ENCODE measurements around the gene MZB1. TPM values are rescaled to one million over a fixed set of nuclear protein-coding genes. Genes with fewer than 3 reads are reported as not detected.

Gene MZB1
- polyA plus RNA-seq, 1 of the 3 experiments (the other 2 are of a cell fraction): not detected

DNA sequence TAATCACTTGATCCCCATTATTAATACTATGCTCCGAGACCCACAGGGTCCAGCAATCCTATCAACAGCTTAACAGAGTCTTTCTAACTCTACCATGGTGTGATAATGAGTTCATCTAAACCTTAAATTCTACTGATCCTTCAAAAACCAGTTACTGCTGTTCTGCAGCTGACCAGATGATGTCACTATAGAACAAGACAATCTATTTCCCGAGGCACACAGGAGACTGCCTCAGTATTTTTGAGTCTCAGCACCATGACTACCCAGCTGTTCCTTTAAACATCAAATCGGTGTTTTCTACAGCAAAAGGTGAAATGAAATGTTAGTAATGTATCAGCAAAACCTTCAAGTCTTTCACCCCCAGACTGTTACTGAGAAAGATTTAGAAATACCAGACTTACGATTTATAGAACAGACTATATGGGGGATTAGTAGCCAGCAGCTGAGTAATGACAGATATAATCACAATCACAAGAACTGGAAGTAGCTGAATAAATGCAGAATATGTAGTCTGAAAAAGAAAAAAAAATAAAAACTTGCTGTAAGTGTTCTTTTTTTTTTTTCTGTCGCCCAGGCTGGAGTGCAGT, 32.7 kb upstream of the MZB1 start:
- Histone ChIP-seq H3K27me3 (ENCODE audit: insufficient read depth) (no peaks in the 10 kb centered on the region), H3K36me3 (replicated peaks in 1 of 2; ENCODE audit: control insufficient read depth in 1 of 2, insufficient read depth in 2 of 2, low read length in 1 of 2) (peaks cover 36 to 44% of the 10 kb centered on the region in 2 experiments), H3K9me2 (no peaks in the 10 kb centered on the region), H3K4me2 (no peak overlapping the region), H3K9ac (no peak overlapping the region), H3K9me3 (no peaks in the 10 kb centered on the region), H3F3A (replicated peaks; ENCODE audit: insufficient read depth) (peaks cover 20% of the 10 kb centered on the region), H3K79me2 (ENCODE audit: insufficient read depth) (no peaks in the 10 kb centered on the region), H2AFZ (ENCODE audit: low read depth) (no peak overlapping the region; the same call in 1 of the 2 replicates), H3K27ac (ENCODE audit: low read depth in 2 of 2, low read length in 1 of 2) (peak overlapping the region in 1 of 2 experiments; percentile 42; a peak in 1 of 4 replicates), H4K20me1 (ENCODE audit: insufficient read depth) (no peaks in the 10 kb centered on the region), H3K4me3 (ENCODE audit: low read depth in 2 of 2, low read length in 1 of 2) (peak overlapping the region in 1 of 2 experiments; percentile 4; a peak in 1 of 4 replicates), H3K4me1 (ENCODE audit: control insufficient read depth in 1 of 2, insufficient read depth in 2 of 2, low read depth in 1 of 2, low read length in 1 of 2) (peaks cover 8 to 9% of the 10 kb centered on the region in 2 experiments; a peak in 3 of 4 replicates)
- peak; percentile 74 for DNase-seq
- 39% methylated on average over 5 of the region's 5 CpGs for WGBS (ENCODE audit: low lambda C conversion rate)
- TF ChIP-seq, protein P1, sequence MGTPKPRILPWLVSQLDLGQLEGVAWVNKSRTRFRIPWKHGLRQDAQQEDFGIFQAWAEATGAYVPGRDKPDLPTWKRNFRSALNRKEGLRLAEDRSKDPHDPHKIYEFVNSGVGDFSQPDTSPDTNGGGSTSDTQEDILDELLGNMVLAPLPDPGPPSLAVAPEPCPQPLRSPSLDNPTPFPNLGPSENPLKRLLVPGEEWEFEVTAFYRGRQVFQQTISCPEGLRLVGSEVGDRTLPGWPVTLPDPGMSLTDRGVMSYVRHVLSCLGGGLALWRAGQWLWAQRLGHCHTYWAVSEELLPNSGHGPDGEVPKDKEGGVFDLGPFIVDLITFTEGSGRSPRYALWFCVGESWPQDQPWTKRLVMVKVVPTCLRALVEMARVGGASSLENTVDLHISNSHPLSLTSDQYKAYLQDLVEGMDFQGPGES (IDR thresholded peaks at IDR 0.05; ENCODE audit: low read depth, low read length): no peak
- TF ChIP-seq SIN3A (IDR thresholded peaks at IDR 0.05; ENCODE audit: borderline replicate concordance, low read depth, low read length) (no peak), SMC3 (IDR thresholded peaks at IDR 0.05; ENCODE audit: low read depth, low read length) (peak; percentile 89), TCF12 (IDR thresholded peaks at IDR 0.05) (0 out of 2 replicates have a peak, but pooled peaks have one; percentile 4), NRF1 (IDR thresholded peaks at IDR 0.05; ENCODE audit: low read depth, low read length) (no peak), MXI1 (IDR thresholded peaks at IDR 0.05; ENCODE audit: low read depth, low read length) (no peak), RAD21 (IDR thresholded peaks at IDR 0.05; ENCODE audit: low read length) (peak; percentile 97), EP300 (IDR thresholded peaks at IDR 0.05; ENCODE audit: borderline replicate concordance in 1 of 2, low read depth in 1 of 2, low read length in 1 of 2) (no peak)
- TF ChIP-seq, protein P2, sequence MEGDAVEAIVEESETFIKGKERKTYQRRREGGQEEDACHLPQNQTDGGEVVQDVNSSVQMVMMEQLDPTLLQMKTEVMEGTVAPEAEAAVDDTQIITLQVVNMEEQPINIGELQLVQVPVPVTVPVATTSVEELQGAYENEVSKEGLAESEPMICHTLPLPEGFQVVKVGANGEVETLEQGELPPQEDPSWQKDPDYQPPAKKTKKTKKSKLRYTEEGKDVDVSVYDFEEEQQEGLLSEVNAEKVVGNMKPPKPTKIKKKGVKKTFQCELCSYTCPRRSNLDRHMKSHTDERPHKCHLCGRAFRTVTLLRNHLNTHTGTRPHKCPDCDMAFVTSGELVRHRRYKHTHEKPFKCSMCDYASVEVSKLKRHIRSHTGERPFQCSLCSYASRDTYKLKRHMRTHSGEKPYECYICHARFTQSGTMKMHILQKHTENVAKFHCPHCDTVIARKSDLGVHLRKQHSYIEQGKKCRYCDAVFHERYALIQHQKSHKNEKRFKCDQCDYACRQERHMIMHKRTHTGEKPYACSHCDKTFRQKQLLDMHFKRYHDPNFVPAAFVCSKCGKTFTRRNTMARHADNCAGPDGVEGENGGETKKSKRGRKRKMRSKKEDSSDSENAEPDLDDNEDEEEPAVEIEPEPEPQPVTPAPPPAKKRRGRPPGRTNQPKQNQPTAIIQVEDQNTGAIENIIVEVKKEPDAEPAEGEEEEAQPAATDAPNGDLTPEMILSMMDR (IDR thresholded peaks at IDR 0.05): peak; percentile 96
- POLR2A ChIA-PET: interaction anchor here (1.2 to 1.9 kb wide), 2 partner anchors 11 to 91 kb away, joined by 3 to 7 read pairs; no protein-coding TSS in a partner anchor
- CTCF ChIA-PET: interaction anchor here (0.6 to 9.7 kb wide), 45 partner anchors 9 to 343 kb away, joined by 3 to 324 read pairs (median 5); partner anchors contain the start of genes DNAJC18, PROB1, SPATA24 and STING1

DNA sequence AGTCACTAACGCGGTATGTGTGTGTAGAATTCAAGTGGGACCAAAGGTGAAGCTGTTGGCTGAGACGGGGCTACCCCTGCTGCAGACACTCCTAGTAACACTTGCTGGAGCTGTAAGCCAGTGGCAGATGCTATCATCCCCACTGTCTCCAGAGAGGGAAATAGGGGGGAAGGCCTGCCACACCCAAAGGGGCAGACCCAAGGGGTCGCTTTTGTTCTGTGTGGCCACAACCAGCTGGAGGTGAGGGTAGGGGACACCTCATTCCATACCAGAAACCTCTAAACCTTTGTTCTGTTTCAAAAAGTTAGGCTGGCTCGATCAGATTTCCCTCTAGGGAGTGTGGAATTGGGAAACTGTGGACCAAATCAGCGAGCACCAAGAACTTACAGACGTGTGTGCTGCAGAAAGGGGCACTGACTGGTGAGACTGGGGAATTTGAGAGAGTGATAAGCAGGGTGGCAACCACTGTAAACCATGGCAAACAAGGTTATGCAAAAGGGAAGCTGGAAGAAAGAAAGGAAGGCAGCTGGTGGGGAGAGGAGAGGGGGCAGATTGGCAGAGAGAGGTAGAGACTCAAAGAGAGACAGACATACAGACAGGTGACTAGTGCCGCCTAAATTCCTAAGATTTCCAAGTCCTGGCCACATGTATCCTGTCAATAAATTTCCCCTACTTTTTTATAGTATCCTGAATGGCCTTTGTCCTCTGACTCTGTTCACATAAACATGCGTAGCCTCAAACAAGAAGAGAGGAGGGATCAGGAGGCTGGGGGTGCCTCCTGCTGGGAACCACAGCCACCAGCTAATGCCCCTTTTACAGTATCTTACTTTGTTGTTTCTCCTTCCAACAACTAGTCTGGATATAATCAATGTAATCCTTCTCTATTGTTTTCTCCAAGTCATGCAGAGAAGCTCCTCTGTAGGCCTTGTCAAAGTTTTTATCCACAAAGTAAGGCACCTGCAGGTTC, 29.8 kb upstream of the MZB1 start:
- no peaks in the 10 kb centered on the region for H3K9me2 ChIP-seq
- no peaks in the 10 kb centered on the region for H3K79me2 ChIP-seq (ENCODE audit: insufficient read depth)
- H3K9me3 ChIP-seq: no peaks in the 10 kb centered on the region
- no peaks in the 10 kb centered on the region for H3K27me3 ChIP-seq (ENCODE audit: insufficient read depth)
- no peak for DNase-seq
- peaks cover 7% of the 10 kb centered on the region for H3F3A ChIP-seq (replicated peaks; ENCODE audit: insufficient read depth)
- WGBS (ENCODE audit: low lambda C conversion rate): 87% methylated on average over 9 of the region's 9 CpGs
- no peak overlapping the region for H2AFZ ChIP-seq (ENCODE audit: low read depth)
- no peak overlapping the region for H3K9ac ChIP-seq
- ChIA-PET POLR2A (no interaction called here), CTCF (interaction anchor here (0.7 to 9.7 kb wide), 4 partner anchors 9 to 95 kb away, joined by 3 to 324 read pairs (median 8); partner anchors contain the start of gene STING1)
- H3K4me2 ChIP-seq: no peak overlapping the region
- peaks cover 31 to 48% of the 10 kb centered on the region in 2 experiments for H3K36me3 ChIP-seq (replicated peaks in 1 of 2; ENCODE audit: control insufficient read depth in 1 of 2, insufficient read depth in 2 of 2, low read length in 1 of 2)
- H4K20me1 ChIP-seq (ENCODE audit: insufficient read depth): no peaks in the 10 kb centered on the region
- no peak overlapping the region for H3K27ac ChIP-seq (ENCODE audit: low read depth in 2 of 2, low read length in 1 of 2)
- no peak overlapping the region for H3K4me3 ChIP-seq (ENCODE audit: low read depth in 2 of 2, low read length in 1 of 2)
- TF ChIP-seq RXRA (IDR thresholded peaks at IDR 0.05; ENCODE audit: borderline replicate concordance, low read depth): no peak
- peaks cover 0 to 4% of the 10 kb centered on the region in 2 experiments; a peak in 1 of 4 replicates for H3K4me1 ChIP-seq (ENCODE audit: control insufficient read depth in 1 of 2, insufficient read depth in 2 of 2, low read depth in 1 of 2, low read length in 1 of 2)

All from SK-N-SH (cell line).